NCI-H345 treated with DMSO at 0.1 percent for 48 hours (cell line): Measurements from ENCODE around the gene SPDYE16.
"Not testable (repeated sequence)": the region's sequence is repeated elsewhere in the genome, so short reads cannot be mapped to it uniquely, and the experiment has no call there.

ENCODE experiments used
- DNase-seq: peaks from one replicate; lab custom pipeline; 2025; ENCODE audit not compliant: unreplicated experiment; lab: John Stamatoyannopoulos, UW

SPDYE16 gene

DNA sequence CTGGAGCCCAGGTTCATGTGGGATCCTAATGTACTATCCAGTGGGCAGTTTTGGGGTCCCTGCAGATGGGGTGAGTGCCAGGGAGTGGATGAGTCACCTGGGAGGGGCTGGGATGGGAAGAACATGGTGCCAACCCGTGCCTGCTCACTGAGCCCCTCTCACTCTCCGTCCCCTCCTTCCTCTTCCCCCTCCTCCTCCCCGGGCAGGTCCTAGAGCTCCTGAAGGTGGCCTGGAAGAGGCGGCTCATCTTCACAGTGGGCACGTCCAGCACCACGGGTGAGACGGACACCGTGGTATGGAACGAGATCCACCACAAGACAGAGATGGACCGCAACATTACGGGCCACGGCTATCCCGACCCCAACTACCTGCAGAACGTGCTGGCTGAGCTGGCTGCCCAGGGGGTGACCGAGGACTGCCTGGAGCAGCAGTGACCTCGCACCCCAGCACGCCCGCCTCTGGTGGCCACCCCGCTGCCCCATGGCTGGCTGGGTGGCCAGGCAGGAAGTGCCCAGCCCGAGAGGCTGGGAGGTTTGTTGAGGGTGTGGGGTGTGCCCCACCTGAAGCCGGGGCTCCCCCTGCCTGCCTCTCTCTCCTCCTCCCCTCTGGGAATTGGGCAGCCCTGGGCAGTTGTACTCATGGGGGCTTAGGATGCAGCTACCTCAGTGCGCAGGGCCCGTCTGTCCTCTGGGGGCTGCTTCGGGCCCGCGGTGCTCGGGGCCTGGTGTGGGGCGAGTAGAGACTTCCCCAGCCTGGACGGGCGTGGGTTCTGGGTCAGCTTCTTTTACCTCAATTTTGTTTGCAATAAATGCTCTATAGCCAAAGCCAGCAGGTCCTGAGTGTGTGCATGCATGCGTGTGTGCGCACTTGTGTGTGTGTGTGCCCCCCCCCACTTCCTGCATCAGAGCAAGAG lies 37.7 kb downstream of the SPDYE16 start:
- no peak for DNase-seq

- not testable (repeated sequence) for DNase-seq
These were observed 38.5 kb downstream of the SPDYE16 start for GRCh38 chr7:76504351-76505167.

DNA sequence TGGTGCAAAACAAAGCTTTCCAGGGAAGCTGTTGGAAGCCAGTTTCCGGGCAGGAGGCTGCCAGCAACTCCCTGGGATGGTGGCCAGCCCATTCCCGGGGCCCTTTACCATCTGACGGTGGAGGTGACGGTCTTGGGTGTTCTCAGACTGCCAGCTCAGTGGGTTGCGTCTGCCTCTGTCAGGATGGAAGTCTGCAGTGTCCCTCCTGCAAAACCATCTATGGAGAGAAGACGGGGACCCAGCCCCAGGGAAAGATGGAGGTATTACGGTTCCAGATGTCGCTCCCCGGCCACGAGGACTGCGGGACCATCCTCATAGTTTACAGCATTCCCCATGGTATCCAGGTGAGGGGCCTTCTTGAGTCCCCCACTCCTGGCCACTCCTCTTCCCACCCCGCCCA lies 39.9 kb downstream of the SPDYE16 start:
- DNase-seq, result not testable (repeated sequence)

DNA sequence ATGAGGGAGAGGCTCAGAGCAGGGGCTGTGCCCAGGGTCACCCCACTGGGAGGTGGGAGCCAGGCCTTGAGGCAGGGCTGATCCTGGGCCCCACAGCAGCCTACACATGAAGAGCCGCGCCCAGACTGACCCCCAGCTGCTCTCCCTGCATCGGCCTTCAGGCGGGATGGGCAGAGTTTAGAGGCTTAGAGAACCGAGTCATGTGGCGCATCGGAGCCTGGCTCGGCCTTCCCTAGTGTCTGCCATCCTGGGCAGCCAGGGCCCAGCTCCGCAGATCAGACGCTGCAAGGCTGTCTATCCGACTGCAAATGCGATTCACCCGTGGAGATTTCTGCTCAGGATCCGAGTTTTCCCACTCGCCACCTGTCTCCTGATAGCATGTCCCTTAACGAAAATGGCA lies 40.3 kb downstream of the SPDYE16 start:
- not testable (repeated sequence) for DNase-seq

DNA sequence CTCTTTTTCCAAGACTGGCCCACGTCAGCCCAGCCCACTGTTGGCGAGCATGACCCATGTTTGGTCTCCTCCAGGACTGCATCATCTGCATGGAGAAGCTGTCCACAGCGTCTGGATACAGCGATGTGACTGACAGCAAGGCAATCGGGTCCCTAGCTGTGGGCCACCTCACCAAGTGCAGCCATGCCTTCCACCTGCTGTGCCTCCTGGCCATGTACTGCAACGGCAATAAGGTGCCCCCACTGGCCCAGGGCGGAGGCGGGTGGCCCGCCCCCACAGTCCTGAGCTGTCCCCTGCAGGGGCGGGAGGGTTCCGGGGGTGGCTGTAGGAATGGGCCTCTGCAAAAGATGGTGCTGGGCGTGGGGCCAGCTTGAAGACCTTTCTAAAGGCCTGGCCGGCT lies 40.9 kb downstream of the SPDYE16 start:
- not testable (repeated sequence) for DNase-seq

DNA sequence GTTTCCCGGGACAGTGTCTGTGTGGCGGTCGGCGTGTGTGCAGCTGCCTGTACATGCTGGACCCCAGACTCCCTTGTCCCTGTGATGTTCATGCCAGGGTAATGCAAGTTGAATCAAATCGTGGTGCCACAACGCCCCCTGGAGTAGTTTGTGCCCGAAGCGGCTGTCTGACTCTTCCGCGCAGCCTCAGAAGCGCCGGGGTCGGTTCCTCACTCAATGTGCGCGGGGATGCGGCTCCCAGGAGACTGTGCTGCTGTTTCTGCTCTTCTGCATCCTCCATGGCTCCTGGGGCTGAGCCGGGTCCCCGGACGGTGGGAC lies 43.2 kb downstream of the SPDYE16 start:
- DNase-seq, result not testable (repeated sequence)

DNA sequence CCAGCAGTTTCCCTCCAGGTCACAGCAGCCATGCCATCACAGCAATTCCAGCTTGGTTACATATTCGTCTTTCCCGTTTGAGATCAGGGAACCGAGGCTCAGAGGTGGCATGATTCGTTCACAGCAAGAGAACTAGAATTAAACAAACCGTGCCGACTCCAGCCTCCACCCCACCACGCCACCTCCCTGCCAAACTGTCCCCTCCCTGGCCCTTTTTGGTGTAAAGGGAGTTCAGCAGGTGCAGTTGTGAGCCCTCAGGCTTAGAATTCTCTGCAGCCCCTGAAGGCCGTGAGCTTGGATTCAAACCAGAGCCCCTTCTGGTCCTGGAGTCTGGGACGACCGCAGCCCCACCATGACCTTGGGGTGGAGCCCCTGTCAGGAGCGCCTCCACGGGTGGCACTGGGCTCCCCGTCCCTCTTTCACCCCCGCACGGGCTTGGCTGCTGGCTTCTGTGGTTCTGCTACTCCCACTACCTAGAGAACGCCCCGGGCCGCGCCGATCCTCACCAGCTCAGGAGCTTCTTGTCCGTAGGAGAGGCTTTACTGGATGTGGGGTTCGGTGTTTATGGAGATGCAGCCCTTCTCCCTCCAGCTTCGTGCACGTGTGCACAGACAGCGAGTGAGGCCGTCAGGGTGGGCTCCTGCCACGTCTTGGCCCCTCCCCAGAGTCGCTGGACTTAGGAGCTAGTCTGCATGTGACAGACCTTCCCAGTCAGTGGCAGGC lies 43.7 kb downstream of the SPDYE16 start:
- not testable (repeated sequence) for DNase-seq

GRCh38 chr7:76498583-76499200 lies 44.4 kb downstream of the SPDYE16 start:
- DNase-seq, result not testable (repeated sequence)

GRCh38 chr7:76497918-76498582 lies 45.0 kb downstream of the SPDYE16 start:
- not testable (repeated sequence) for DNase-seq

DNA sequence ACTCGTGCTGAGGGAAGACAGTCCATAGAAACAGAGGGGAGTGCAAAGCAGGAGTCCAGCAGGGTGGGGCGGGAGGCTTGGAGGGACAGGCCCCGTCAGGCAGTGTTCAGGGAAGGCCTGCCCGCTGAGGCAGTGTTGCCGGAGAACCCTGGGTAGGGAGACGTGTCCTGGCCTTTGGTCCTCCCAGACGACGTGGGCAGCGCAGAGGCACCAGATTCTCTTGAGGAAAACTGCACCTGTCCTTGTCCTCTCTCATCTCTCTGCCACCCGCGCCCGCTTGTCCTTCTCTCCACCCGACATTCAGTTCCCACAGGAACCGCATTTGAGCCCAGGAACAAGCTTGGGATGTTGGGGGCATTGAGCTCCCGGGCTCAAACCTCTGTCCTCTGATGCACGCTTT lies 47.4 kb downstream of the SPDYE16 start:
- DNase-seq, result not testable (repeated sequence)

DNA sequence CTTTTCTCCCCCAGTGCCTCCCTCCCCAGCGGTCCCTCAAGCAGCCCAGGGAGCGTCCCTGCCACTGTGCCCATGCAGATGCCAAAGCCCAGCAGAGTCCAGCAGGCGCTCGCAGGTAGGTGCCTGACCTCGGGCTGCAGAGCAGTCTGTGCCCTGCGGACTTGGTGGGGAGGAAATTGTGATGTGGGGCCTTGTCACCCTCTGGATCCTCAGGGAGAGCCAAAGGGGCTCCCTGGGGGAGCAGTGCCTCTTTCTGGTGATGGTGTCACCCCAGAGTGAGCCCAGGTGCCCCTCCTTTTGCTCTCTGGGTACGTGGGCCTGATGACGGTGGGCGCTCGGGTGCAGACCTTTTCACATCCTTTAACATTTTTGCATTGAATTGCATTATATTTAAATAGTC lies 51.0 kb downstream of the SPDYE16 start:
- not testable (repeated sequence) for DNase-seq

- DNase-seq, result not testable (repeated sequence)
These were observed 55.1 kb downstream of the SPDYE16 start for GRCh38 chr7:76487969-76488368.

GRCh38 chr7:76486618-76487017 lies 56.5 kb downstream of the SPDYE16 start:
- DNase-seq, result not testable (repeated sequence)

DNA sequence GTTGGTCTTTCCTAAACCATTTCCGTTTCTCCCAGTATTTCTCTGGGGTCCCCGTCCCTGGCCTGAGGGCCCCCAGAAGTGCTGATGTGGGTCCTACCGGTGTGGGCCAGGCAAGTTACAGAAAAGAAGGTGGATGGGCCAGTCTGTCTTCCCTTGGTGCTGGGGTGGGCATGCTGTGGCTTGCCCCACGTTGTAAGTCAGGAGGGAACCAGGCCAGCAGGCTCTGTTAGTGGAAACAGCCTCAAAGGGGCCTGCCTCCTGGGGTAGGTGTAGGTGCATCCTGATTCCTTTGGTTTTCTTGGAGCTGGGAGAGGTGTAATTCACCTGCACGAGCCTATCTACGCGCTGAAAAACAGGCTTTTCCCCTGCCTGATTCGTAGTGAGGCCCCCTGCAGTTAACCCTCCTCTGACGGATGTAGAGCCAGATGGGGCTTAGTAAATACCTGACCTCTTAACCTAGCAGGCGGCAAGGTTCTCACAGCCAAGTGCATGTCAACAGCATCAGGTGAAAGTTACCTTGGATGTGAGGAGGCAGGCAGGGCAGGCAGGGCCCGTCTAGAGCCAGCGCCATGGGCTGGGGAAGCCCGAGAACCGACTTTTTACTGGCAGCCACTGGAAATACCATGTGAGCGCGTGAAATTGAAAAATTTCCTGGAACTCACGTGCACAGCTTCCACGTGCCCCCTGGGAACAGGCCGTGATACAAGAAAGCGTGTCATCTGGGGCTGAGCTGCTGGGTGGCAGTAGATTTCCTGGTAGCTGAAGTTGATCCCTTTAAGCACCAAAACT lies 57.1 kb downstream of the SPDYE16 start:
- not testable (repeated sequence) for DNase-seq

DNA sequence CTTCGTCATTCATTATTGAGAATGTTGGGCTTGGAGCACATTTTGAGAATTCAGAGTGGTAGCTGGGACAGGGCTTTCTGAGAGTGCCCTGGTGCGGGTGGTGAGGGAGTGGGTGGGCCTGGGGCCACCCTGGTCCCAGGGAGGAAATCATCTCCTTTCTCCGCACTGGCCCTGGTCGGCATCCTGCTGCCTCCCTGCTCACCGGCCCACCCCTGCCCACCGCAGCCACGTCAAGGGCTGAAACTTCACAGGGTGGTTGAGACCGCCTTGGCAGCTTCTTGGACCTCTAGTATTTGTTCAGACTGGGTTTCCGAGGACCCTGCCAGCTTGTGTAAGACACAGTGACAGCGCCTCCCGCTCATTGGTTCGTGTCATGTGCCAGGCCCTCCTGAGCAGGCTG lies 58.6 kb downstream of the SPDYE16 start:
- not testable (repeated sequence) for DNase-seq

DNA sequence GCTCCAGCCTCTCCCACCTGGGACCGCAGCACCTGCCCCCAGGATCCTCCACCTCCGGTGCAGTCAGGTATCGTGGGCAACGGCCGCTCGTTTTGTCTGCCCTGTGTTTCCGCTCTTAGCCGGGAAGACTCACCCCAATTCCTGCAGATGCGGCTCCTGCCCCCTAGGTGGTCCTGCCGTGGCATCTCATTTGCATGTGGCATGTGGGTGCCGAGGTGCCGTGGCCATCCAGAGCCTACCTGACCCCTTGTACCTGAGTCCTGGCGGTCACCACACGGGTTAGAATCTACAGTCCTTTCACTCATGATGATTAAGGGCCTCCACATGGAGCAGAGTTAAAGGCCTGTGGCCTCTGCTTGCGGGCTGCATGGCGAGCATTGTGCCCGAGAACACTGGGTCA lies 60.0 kb downstream of the SPDYE16 start:
- not testable (repeated sequence) for DNase-seq

- not testable (repeated sequence) for DNase-seq
These were observed 60.4 kb downstream of the SPDYE16 start for GRCh38 chr7:76482660-76483059.
